Daoy (cell line): Measurements from ENCODE around the gene CDNF. TPM values are rescaled to one million over a fixed set of nuclear protein-coding genes. Genes with fewer than 3 reads are reported as not detected.

Experiments used
- DNase-seq: peaks from one replicate; pipeline ENCODE4 v3.0.0-alpha.2; 2015; ENCODE audit warnings: low read depth
- total RNA-seq: library from RNA; depleted of rRNA; stranded (reverse); fragments of >200 nt; shearing (Covaris generic); gene quantifications from 2 replicates; pipeline ENCODE4 v1.2.3, GENCODE V29; 2014; rRNA removed

The CDNF gene
- total RNA-seq, 1 experiment from 2014 or later, result not detected

GRCh38 chr10:14798636-14799035 is 39.2 kb downstream of the CDNF start:
- DNase-seq, result no peak

GRCh38 chr10:14787938-14788337 is 49.9 kb downstream of the CDNF start:
- DNase-seq, result no peak

GRCh38 chr10:14784459-14785055 is 53.3 kb downstream of the CDNF start:
- DNase-seq, result no peak

DNA sequence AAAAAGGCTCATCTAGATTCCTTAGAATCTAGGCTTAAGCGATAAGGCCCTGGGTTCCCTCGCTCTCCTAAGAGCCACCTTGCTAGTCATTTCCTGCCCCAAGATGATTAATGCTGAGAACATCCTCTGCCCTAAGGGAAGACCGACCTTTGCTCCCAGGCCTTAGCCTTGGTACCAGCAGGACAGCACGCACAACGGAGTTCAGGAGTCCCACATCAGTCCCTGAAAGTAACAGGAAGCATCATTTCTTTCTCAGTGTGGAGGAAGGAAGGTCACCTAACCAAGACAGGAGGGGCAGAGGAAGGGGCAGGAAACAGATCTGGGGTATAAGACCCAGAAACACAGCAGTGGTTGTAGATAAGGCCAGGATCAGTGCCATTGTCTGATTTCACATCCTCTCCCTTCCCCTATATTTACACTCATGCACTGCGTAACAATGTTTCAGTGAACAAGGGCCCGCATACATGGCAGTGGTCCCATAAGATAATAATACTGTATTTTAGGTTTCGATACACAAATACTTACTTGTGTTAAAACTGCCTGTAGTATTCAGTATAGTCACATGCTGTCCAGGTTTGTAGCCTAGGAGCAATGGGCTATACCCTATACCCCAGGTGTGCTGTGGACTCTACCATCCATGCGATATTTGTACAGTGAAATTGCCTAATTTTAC is 55.0 kb downstream of the CDNF start:
- DNase-seq, result peak; percentile 22

DNA sequence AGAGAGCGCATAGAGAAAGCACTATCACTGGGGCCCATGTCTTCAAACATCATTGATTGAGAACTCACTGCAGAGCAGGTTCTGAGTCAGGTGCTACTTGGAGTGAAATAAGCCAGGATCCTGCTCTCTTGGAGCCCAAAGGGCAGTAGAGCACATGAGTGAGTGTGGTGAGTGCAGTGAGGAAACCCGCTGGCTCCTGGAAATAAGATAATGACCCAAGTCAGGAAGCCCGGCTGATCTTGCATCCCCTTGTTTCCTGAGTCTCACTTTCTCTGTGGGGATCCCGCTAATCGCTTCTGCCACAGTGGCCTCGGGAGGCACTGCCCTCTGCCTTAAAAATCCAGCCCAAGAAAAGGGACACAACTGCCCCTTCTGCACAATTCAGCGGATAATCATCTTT is 56.1 kb downstream of the CDNF start:
- DNase-seq, result no peak

DNA sequence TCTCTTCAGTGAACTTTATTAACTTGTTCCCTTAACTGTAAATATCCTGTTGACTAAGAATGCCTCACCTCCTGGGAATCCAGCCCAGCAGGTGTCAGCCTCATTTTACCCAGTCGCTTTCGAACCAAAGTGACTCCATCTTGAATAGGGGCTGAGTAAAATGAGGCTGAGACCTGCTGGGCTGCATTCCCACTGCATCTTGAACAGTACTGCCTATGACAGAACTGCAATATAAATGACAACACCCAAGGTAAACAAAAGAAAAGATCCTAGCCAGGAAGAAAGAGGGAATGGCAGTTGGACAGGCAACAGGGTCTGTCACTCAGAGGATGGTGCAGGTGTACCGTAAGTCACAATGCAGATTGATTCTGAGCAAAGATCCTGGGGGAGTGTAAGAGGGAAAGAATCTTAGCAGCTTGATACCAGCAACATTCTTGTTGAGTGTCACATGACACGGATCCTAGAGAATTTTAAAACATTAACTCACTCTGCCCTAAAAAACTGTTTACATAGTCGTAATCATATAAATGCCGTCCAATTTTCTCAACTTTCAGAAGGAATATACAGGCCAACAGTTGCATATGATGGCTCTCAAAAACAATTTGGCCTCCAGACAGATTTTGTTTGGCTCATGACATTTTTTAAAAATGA is 58.7 kb downstream of the CDNF start:
- no peak for DNase-seq

- DNase-seq, result no peak
Measured at GRCh38 chr10:14776546-14776945, 61.3 kb downstream of the CDNF start.

DNA sequence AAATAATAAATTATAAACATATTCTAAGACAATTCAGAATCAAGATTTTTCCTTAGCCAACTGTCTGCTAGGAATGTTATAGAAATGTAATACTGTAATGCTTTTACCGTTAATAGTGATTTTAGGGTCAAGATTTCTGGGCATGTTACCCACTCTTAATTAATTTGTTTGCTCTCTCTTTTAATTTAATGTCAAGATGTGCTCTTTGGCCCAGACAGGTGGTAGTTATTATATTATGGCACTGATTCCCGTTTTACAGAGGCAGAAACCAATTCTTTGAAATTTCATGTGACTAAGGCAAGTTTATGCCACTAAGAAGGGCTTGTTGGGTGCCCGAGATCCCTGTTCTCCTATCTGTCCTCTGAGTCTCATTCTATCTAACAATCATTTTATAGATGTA is 62.2 kb downstream of the CDNF start:
- DNase-seq, result no peak

- DNase-seq, result no peak
Measured at GRCh38 chr10:14774797-14775196, 63.0 kb downstream of the CDNF start, which contains the start of gene FAM107B. TSS of gene FAM107B (minus strand) at chr10:14774897. CDS start at chr10:14774663, 234 bp downstream.

DNA sequence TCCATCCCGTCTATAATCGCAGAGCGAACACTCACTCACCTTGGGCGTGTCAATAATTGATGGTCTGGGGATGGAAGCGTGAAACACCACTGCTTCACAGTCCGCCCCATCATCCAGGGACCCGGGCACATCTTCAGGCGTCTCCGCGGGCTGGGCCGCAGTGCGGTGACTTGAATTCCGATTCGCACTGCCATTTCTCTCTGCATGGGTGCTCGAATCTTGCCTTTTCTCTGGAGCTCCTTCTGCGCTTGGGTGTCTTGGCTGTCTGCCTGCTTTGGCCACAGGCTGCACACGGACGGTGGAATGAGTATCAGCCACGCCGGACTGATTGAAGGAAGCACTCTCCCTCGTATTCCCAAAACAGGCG is 63.6 kb downstream of the CDNF start:
- DNase-seq, result no peak

DNA sequence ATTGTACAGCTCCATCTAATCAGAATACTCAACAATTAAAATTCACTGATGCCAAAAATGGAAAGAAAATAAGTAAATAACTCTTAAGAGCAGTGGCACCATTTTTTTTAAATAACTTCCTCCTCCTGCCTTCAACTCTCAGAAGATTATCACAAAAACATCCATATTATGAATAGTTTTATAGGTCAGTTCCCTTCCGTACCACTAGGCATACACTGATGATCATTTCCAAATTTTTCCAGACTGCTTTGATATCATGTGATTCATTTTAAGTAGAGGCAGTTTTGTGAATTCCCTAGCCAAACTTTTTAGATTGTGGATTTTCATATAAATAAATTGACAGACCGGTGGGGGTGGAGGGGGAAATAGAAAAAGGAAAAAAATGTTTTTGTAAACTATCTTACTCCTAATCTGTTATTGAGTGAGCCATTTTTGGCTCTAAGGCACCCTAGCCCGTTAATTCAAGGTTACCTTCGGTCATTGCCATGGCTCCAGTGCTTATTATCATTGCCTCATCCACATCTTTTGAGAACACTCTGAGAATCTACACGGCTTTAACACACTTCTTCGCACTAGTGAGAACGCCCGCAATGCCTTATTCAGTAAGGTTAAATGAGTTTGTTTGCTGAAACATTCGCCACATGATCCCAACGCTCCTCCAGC is 64.2 kb downstream of the CDNF start:
- DNase-seq, result no peak

DNA sequence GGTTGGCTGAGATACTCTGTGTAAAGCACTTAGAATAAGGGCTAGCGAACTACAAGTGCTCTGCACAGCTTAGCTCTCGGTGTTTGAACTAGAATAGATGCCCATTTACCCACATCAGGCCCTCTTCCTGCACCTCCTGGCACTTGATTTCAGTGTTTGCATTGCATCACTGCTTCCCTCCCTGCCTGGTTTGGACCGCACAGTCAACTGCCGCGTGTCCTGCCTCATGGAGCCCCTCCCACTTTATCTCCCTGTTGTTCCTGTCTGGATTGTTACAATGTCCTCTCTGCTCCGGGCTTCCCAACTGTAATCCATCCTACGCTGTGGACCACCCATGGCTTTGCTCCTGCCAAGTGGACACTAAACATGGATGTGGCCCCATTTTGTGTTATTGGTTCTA is 65.4 kb downstream of the CDNF start:
- no peak for DNase-seq

DNA sequence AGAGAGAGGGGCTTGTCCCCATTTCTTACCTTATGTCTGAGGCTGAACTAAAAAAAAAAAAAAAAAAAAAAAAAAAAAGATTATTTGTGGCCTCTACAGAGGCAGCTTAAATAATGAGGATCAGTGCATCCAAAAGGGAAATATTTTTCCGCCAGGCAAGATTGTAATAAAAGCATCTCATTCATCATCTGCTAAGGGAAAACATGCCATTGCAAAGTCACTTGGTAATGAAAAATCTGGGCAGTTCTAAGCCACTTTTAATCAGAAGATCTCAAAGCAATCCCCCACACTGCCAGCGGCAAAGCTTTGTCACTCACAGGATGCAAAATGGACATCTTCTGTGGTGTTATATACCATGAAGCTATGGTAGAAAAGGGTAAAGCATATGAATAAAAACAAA is 66.9 kb downstream of the CDNF start:
- DNase-seq, result no peak

Other genes with a start within 250 kb of the CDNF start
- 14.3 and 15.6 TPM in 2 replicates for gene FAM107B, start 63.1 kb downstream of the CDNF start, total RNA-seq
- 39.9 and 51.2 TPM in 2 replicates for gene HSPA14, start 269 bp upstream of the CDNF start, total RNA-seq
- gene MSANTD7, start 269 bp upstream of the CDNF start, total RNA-seq, result 14.4 and 14.7 TPM in 2 replicates
- 29.0 and 35.7 TPM in 2 replicates for gene SUV39H2, start 40.8 kb upstream of the CDNF start, total RNA-seq
- 9.9 and 10.2 TPM in 2 replicates for gene DCLRE1C, start 116.1 kb upstream of the CDNF start, total RNA-seq
- gene MEIG1, start 121.4 kb upstream of the CDNF start, total RNA-seq, result not detected in 2 replicates
- not detected in 2 replicates for gene OLAH, start 205.9 kb upstream of the CDNF start, total RNA-seq